Measurements from ENCODE around the gene OTX1. TPM values are rescaled to one million over a fixed set of nuclear protein-coding genes. Genes with fewer than 3 reads are reported as not detected.

The OTX1 gene
- total RNA-seq, 2 experiments from 2014 or later: 1.0 to 2.9 TPM

- Histone ChIP-seq H3K9me3 (ENCODE audit: low read length) (no peaks in the 10 kb centered on the region), H3K27ac (ENCODE audit: low read depth, low read length, poor library complexity, severe bottlenecking) (no peak overlapping the region), H3K4me1 (ENCODE audit: insufficient read depth, low read length, poor library complexity, severe bottlenecking) (peaks cover 4% of the 10 kb centered on the region), H4K20me1 (ENCODE audit: insufficient read depth, low read length) (no peaks in the 10 kb centered on the region), H3K9me2 (ENCODE audit: insufficient read depth, low read length) (no peaks in the 10 kb centered on the region), H3K4me2 (ENCODE audit: low read length) (no peak overlapping the region), H3K4me3 (ENCODE audit: low read depth, low read length, poor library complexity, severe bottlenecking) (no peak overlapping the region), H3K79me2 (ENCODE audit: insufficient read depth, low read depth, low read length) (no peaks in the 10 kb centered on the region), H2AFZ (ENCODE audit: low read length) (no peak overlapping the region), H3K36me3 (ENCODE audit: insufficient read depth, low read length) (no peaks in the 10 kb centered on the region)
- no peak for DNase-seq (ENCODE audit: low spot score)
- intact Hi-C loops (cut with micrococcal nuclease; ENCODE audit: unreplicated experiment): no loop called here
- no TSS peak for BruUV-seq (replicated peaks)
- TF ChIP-seq EZH2phosphoT487 (IDR thresholded peaks at IDR 0.05; ENCODE audit: borderline replicate concordance, low read depth, low read length): no peak
- TF ChIP-seq CTCF (conservative IDR thresholded peaks at IDR 0.05; ENCODE audit: low read length): no peak
- CTCF ChIA-PET (ENCODE audit: unreplicated experiment): no interaction called here
- POLR2A ChIA-PET: interaction anchor here (0.7 kb wide), 1 partner anchor 27 kb away, joined by 3 read pairs; no protein-coding TSS in a partner anchor
These were observed 6.0 kb upstream of the OTX1 start for GRCh38 chr2:63044362-63045327.

GRCh38 chr2:63046552-63046951 lies 4.1 kb upstream of the OTX1 start:
- H2AFZ ChIP-seq (ENCODE audit: low read length): no peak overlapping the region
- POLR2A ChIA-PET: interaction anchor here (0.6 to 0.7 kb wide), 2 partner anchors 104 to 936 kb away, joined by 3 read pairs; no protein-coding TSS in a partner anchor
- H3K4me3 ChIP-seq (ENCODE audit: low read depth, low read length, poor library complexity, severe bottlenecking): no peak overlapping the region
- no TSS peak for BruUV-seq (replicated peaks)
- intact Hi-C loops (cut with micrococcal nuclease; ENCODE audit: unreplicated experiment): no loop called here
- H3K9me2 ChIP-seq (ENCODE audit: insufficient read depth, low read length): no peaks in the 10 kb centered on the region
- DNase-seq (ENCODE audit: low spot score): no peak
- H3K36me3 ChIP-seq (ENCODE audit: insufficient read depth, low read length): no peaks in the 10 kb centered on the region
- H3K79me2 ChIP-seq (ENCODE audit: insufficient read depth, low read depth, low read length): no peaks in the 10 kb centered on the region
- no peak overlapping the region for H3K4me2 ChIP-seq (ENCODE audit: low read length)
- H3K9me3 ChIP-seq (ENCODE audit: low read length): no peaks in the 10 kb centered on the region
- no peaks in the 10 kb centered on the region for H4K20me1 ChIP-seq (ENCODE audit: insufficient read depth, low read length)
- no peak overlapping the region for H3K27ac ChIP-seq (ENCODE audit: low read depth, low read length, poor library complexity, severe bottlenecking)
- peaks cover 5% of the 10 kb centered on the region for H3K4me1 ChIP-seq (ENCODE audit: insufficient read depth, low read length, poor library complexity, severe bottlenecking)
- CTCF ChIA-PET (ENCODE audit: unreplicated experiment): no interaction called here
- TF ChIP-seq CTCF (conservative IDR thresholded peaks at IDR 0.05; ENCODE audit: low read length): no peak

- no peak overlapping the region for H2AFZ ChIP-seq (ENCODE audit: low read length)
- no peak for TF ChIP-seq EZH2phosphoT487 (IDR thresholded peaks at IDR 0.05; ENCODE audit: borderline replicate concordance, low read depth, low read length)
- TF ChIP-seq CTCF (conservative IDR thresholded peaks at IDR 0.05; ENCODE audit: low read length): no peak
- intact Hi-C loops (cut with micrococcal nuclease; ENCODE audit: unreplicated experiment): no loop called here
- H3K4me2 ChIP-seq (ENCODE audit: low read length): no peak overlapping the region; the same call in 1 of the 2 replicates
- H3K4me1 ChIP-seq (ENCODE audit: insufficient read depth, low read length, poor library complexity, severe bottlenecking): peaks cover 5% of the 10 kb centered on the region
- no peak overlapping the region for H3K4me3 ChIP-seq (ENCODE audit: low read depth, low read length, poor library complexity, severe bottlenecking)
- ChIA-PET POLR2A (interaction anchor here (0.6 to 0.7 kb wide), 2 partner anchors 104 to 935 kb away, joined by 3 read pairs; no protein-coding TSS in a partner anchor), CTCF (ENCODE audit: unreplicated experiment) (no interaction called here)
- H3K27ac ChIP-seq (ENCODE audit: low read depth, low read length, poor library complexity, severe bottlenecking): no peak overlapping the region
- H4K20me1 ChIP-seq (ENCODE audit: insufficient read depth, low read length): no peaks in the 10 kb centered on the region
- no peaks in the 10 kb centered on the region for H3K9me2 ChIP-seq (ENCODE audit: insufficient read depth, low read length)
- no peaks in the 10 kb centered on the region for H3K79me2 ChIP-seq (ENCODE audit: insufficient read depth, low read depth, low read length)
- DNase-seq (ENCODE audit: low spot score): no peak
- BruUV-seq (replicated peaks): no TSS peak
- H3K36me3 ChIP-seq (ENCODE audit: insufficient read depth, low read length): no peaks in the 10 kb centered on the region
- H3K9me3 ChIP-seq (ENCODE audit: low read length): no peaks in the 10 kb centered on the region
These were observed 3.7 kb upstream of the OTX1 start for GRCh38 chr2:63046961-63047320.
